GM03348 (cell line): ENCODE measurements around the gene ZNF521.

Experiments
- DNase-seq: peaks from one replicate; pipeline ENCODE4 v3.0.0; 2012; ENCODE audit warnings: low spot score

ZNF521 gene

GRCh38 chr18:25167612-25168410 is 184.2 kb downstream of the ZNF521 start:
- no peak for DNase-seq

- no peak for DNase-seq
Observed at GRCh38 chr18:25166113-25166512, 185.9 kb downstream of the ZNF521 start.

- peak; percentile 18 for DNase-seq
Observed at GRCh38 chr18:25164848-25165811, 186.8 kb downstream of the ZNF521 start.

GRCh38 chr18:25164211-25164847 is 187.6 kb downstream of the ZNF521 start:
- DNase-seq = peak; percentile 4

GRCh38 chr18:25153426-25153825 is 198.5 kb downstream of the ZNF521 start:
- no peak for DNase-seq

- DNase-seq = no peak
Observed at GRCh38 chr18:25147877-25148488, 204.0 kb downstream of the ZNF521 start.

- no peak for DNase-seq
Observed at GRCh38 chr18:25146512-25146910, 205.5 kb downstream of the ZNF521 start.

- DNase-seq = no peak
Observed at GRCh38 chr18:25145731-25146511, 206.0 kb downstream of the ZNF521 start.

- DNase-seq = peak; percentile 15
Observed at GRCh38 chr18:25144820-25145219, 207.1 kb downstream of the ZNF521 start.

- DNase-seq = no peak
Observed at GRCh38 chr18:25141886-25142285, 210.1 kb downstream of the ZNF521 start.

GRCh38 chr18:25141399-25141798 is 210.6 kb downstream of the ZNF521 start:
- no peak for DNase-seq

GRCh38 chr18:25140962-25141308 is 211.0 kb downstream of the ZNF521 start:
- DNase-seq = no peak

- no peak for DNase-seq
Observed at GRCh38 chr18:25140124-25140961, 211.6 kb downstream of the ZNF521 start.

GRCh38 chr18:25137197-25137472 is 214.8 kb downstream of the ZNF521 start:
- DNase-seq = no peak

GRCh38 chr18:25136416-25137196 is 215.4 kb downstream of the ZNF521 start:
- no peak for DNase-seq

GRCh38 chr18:25134861-25135260 is 217.1 kb downstream of the ZNF521 start:
- no peak for DNase-seq

GRCh38 chr18:25133879-25134278 is 218.1 kb downstream of the ZNF521 start:
- DNase-seq = no peak

- DNase-seq = no peak
Observed at GRCh38 chr18:25132786-25133496, 219.0 kb downstream of the ZNF521 start.

- DNase-seq = no peak
Observed at GRCh38 chr18:25126751-25127150, 225.2 kb downstream of the ZNF521 start.
